B cell (primary cell): ENCODE results near the gene FRYL. TPM values are rescaled to one million over a fixed set of nuclear protein-coding genes. Genes with fewer than 3 reads are reported as not detected.

Source experiments
- ATAC-seq: fragments of 200-7000 bp; cut with Tn5 transposase; one replicate; pipeline ENCODE4 v1.10.0; 2021; ENCODE audit warnings: low read depth, mild to moderate bottlenecking, moderate number of reproducible peaks, moderate library complexity
- CTCF ChIA-PET: fragments of 350-600 bp; sonication (Branson Sonifier 250); formaldehyde crosslinking; loops from one replicate; lab custom pipeline; 2021; ENCODE audit warnings: antibody characterized with exemption, inconsistent platforms; lab: Charles Lee
- POLR2A ChIA-PET: fragments of 350-600 bp; sonication (Branson Sonifier 250); formaldehyde crosslinking; loops from one replicate; lab custom pipeline; 2021; ENCODE audit warnings: antibody characterized with exemption; lab: Charles Lee
- DNase-seq: peaks from one replicate; pipeline ENCODE4 v3.0.0; 2013
- H2AFZ ChIP-seq: 2 replicates; pipeline ENCODE4 v1.6.1; 2012; ENCODE audit warnings: mild to moderate bottlenecking, low read depth, low read length; ENCODE audit not compliant: insufficient read depth, poor library complexity, severe bottlenecking
- H3K27ac ChIP-seq, 2 donors: 1 replicate in 1 of 2; 2 replicates in 1 of 2; pipeline ENCODE4 v1.5.1; 2012 to 2013; ENCODE audit warnings: low read length in 2 of 2, mild to moderate bottlenecking in 2 of 2, moderate library complexity in 1 of 2
- H3K27me3 ChIP-seq, 4 experiments: fragments of 200-600 bp in 1 of 4; sonication (generic) in 1 of 4; replicated peaks in 1 of 4; 1 replicate in 2 of 4; 2 replicates in 2 of 4; pipeline versions ENCODE4 v1.6.1 to v1.7.0; 2013 to 2016; ENCODE audit warnings: low read length in 3 of 4, mild to moderate bottlenecking in 2 of 4, mixed read lengths in 1 of 4, moderate library complexity in 1 of 4; ENCODE audit not compliant: insufficient read depth in 4 of 4, control insufficient read depth in 3 of 4; ENCODE audit errors: control extremely low read depth in 1 of 4
- H3K36me3 ChIP-seq, 2 experiments: replicated peaks in 1 of 2; 1 replicate in 1 of 2; 2 replicates in 1 of 2; pipeline versions ENCODE4 v1.6.1 to v1.7.1; 2013; ENCODE audit warnings: low read length in 1 of 2; ENCODE audit not compliant: insufficient read depth in 2 of 2, control insufficient read depth in 1 of 2; ENCODE audit errors: control extremely low read depth in 1 of 2, extremely low read depth in 1 of 2
- H3K4me1 ChIP-seq, 2 donors: fragments of 200-600 bp in 1 of 2; sonication (generic) in 1 of 2; 1 replicate in 1 of 2; 2 replicates in 1 of 2; pipeline versions ENCODE4 v1.5.1 to v1.6.1; 2013 to 2017; ENCODE audit warnings: low read length in 2 of 2; ENCODE audit not compliant: control insufficient read depth in 2 of 2, insufficient read depth in 2 of 2
- H3K4me2 ChIP-seq: replicated peaks from 2 replicates; pipeline ENCODE3; 2012; ENCODE audit warnings: mild to moderate bottlenecking, low read depth, low read length; ENCODE audit not compliant: poor library complexity, severe bottlenecking
- H3K4me3 ChIP-seq, 5 experiments: fragments of 200-600 bp in 1 of 5; sonication (generic) in 1 of 5; 1 replicate in 3 of 5; 2 replicates in 2 of 5; pipeline versions ENCODE4 v1.5.1 to v1.7.0; 2011 to 2016; ENCODE audit warnings: low read length in 4 of 5, mild to moderate bottlenecking in 4 of 5, low read depth in 2 of 5, control low read depth in 1 of 5, moderate library complexity in 1 of 5; ENCODE audit not compliant: insufficient read depth in 1 of 5; ENCODE audit errors: control extremely low read depth in 1 of 5, extremely low read depth in 1 of 5
- H3K79me2 ChIP-seq: fragments of 200-600 bp; sonication (generic); one replicate; pipeline ENCODE4 v1.6.0; 2016; ENCODE audit warnings: low read length; ENCODE audit not compliant: control insufficient read depth, insufficient read depth
- H3K9ac ChIP-seq: fragments of 200-600 bp; sonication (generic); 2 replicates; pipeline ENCODE4 v1.6.1; 2017; ENCODE audit warnings: mild to moderate bottlenecking, low read length, moderate library complexity
- H3K9me3 ChIP-seq, 3 donors: one replicate each; pipeline versions ENCODE4 v1.6.1 to v1.7.1; 2013; ENCODE audit warnings: low read length in 2 of 3; ENCODE audit not compliant: control insufficient read depth in 2 of 3, insufficient read depth in 1 of 3; ENCODE audit errors: control extremely low read depth in 1 of 3
- H4K20me1 ChIP-seq: 2 replicates; pipeline ENCODE4 v1.6.0; 2012; ENCODE audit warnings: mild to moderate bottlenecking, low read length; ENCODE audit not compliant: insufficient read depth, control insufficient read depth, poor library complexity, severe bottlenecking
- H3K27ac Mint-ChIP-seq: one replicate; pipeline ENCODE4 v1.8.0; 2021; ENCODE audit warnings: mixed read lengths
- H3K27me3 Mint-ChIP-seq: one replicate; pipeline ENCODE4 v1.8.0; 2021; ENCODE audit warnings: mixed read lengths
- H3K4me1 Mint-ChIP-seq: one replicate; pipeline ENCODE4 v1.8.0; 2021; ENCODE audit warnings: mixed read lengths
- H3K4me3 Mint-ChIP-seq: one replicate; pipeline ENCODE4 v1.8.0; 2021; ENCODE audit warnings: mixed read lengths
- H3K9me3 Mint-ChIP-seq: one replicate; pipeline ENCODE4 v1.8.0; 2022; ENCODE audit warnings: mixed read lengths; ENCODE audit not compliant: insufficient read depth
- EZH2 ChIP-seq: IDR thresholded peaks from 2 replicates; pipeline ENCODE4 v1.6.1; 2012; ENCODE audit warnings: borderline replicate concordance, low read depth, mild to moderate bottlenecking, moderate library complexity, low read length; ENCODE audit not compliant: insufficient read depth, poor library complexity, severe bottlenecking
- WGBS: methylation state at CpG from one replicate; pipeline ENCODE4 v1.1.5; 2013; ENCODE audit warnings: missing lambda C conversion rate; ENCODE audit not compliant: insufficient coverage; 5-methylcytosine and 5-hydroxymethylcytosine counted together
- intact Hi-C: fragments of 100-400 bp; cut with micrococcal nuclease; formaldehyde crosslinking; loops from one replicate; pipeline ENCODE4 v1.10.0; 2022
- polyA plus RNA-seq: library from polyadenylated mRNA; depleted of rRNA; stranded (reverse); fragments of >200 nt; gene quantifications from 2 replicates; pipeline ENCODE4 v1.2.3, GENCODE V29; 2012
- total RNA-seq, 2 donors: library from RNA; stranded (reverse); fragments of 120-200 nt in 1 of 2; gene quantifications; 1 replicate in 1 of 2; 2 replicates in 1 of 2; pipeline versions ENCODE4 v1.2.3 to v1.2.4, GENCODE V29; 2013 to 2022
- TF ChIP-seq, protein P1 (sequence below): fragments of 200-600 bp; IDR thresholded peaks from one replicate; pipeline ENCODE4 v1.8.0; 2022; ENCODE audit warnings: antibody characterized with exemption, mild to moderate bottlenecking

Gene FRYL
- total and polyA plus RNA-seq, 2 donors (not counting 1 experiment from before 2014, with no cell fraction given): 15.5 to 138 TPM

DNA sequence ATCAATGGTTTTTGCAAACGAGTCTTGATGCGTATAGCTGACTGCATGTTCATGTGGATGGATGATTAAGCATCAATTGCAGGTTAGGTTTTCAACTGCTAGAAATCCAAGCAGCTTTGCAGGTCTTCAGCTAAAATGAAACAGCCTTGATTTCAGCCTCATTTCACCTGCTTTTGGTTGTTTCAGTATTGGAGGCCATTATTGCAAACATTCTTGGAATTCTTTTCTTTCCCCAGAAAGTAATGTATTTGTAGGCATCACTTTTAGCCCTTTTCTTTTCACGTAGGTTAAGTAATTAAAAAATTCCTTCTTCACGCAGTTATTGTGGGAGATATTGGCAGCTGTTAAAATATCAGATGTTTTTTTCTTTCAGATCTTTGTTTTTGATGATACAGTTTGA is 281.2 kb downstream of the FRYL start:
- ATAC-seq: no peak
- WGBS: no CpG with 5 or more reads among the region's 4 CpGs
- Histone ChIP-seq H3K27ac (no peak overlapping the region), H2AFZ (no peak overlapping the region), H3K79me2 (no peaks in the 10 kb centered on the region), H3K9ac (no peak overlapping the region), H3K9me3 (no peaks in the 10 kb centered on the region), H3K36me3 (peaks cover 9 to 24% of the 10 kb centered on the region in 2 experiments), H3K27me3 (no peaks in the 10 kb centered on the region), H4K20me1 (no peaks in the 10 kb centered on the region), H3K4me2 (no peak overlapping the region), H3K4me1 (no peaks in the 10 kb centered on the region), H3K4me3 (no peak overlapping the region)
- ChIA-PET POLR2A (no interaction called here), CTCF (no interaction called here)
- H3K9me3 Mint-ChIP-seq: no peaks in the 10 kb centered on the region
- H3K4me1 Mint-ChIP-seq: no peaks in the 10 kb centered on the region
- no peak overlapping the region for H3K4me3 Mint-ChIP-seq
- intact Hi-C loops: no loop called here
- TF ChIP-seq, protein P1, sequence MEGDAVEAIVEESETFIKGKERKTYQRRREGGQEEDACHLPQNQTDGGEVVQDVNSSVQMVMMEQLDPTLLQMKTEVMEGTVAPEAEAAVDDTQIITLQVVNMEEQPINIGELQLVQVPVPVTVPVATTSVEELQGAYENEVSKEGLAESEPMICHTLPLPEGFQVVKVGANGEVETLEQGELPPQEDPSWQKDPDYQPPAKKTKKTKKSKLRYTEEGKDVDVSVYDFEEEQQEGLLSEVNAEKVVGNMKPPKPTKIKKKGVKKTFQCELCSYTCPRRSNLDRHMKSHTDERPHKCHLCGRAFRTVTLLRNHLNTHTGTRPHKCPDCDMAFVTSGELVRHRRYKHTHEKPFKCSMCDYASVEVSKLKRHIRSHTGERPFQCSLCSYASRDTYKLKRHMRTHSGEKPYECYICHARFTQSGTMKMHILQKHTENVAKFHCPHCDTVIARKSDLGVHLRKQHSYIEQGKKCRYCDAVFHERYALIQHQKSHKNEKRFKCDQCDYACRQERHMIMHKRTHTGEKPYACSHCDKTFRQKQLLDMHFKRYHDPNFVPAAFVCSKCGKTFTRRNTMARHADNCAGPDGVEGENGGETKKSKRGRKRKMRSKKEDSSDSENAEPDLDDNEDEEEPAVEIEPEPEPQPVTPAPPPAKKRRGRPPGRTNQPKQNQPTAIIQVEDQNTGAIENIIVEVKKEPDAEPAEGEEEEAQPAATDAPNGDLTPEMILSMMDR: no peak
- no peak for TF ChIP-seq EZH2
- DNase-seq: no peak
- H3K27ac Mint-ChIP-seq: no peak overlapping the region
- no peaks in the 10 kb centered on the region for H3K27me3 Mint-ChIP-seq

DNA sequence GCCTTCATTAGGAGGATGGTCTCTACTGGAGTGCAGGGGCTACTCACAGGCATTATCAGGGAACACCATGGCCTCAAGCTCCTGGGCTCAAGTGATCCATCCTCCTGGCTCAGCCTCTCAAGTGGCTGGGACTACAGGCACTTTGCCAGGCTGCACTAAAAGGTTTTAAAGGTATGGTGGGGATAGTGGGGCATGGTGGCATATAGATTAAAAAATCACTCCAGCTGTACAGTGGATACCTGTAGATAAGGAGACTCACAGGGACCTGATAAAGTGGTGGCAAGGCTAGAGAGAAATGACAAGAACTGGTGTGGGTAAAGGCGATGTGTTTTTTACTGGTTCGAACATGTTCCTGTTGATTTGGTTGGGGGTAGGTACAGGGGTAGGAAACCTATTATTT is 284.1 kb downstream of the FRYL start:
- Histone ChIP-seq H3K79me2 (no peaks in the 10 kb centered on the region), H3K9me3 (peaks cover 0 to 4% (median 0%) of the 10 kb centered on the region in 3 donors), H3K27me3 (peaks cover 0 to 8% (median 3%) of the 10 kb centered on the region in 4 experiments), H3K4me2 (no peak overlapping the region), H3K27ac (no peak overlapping the region), H3K4me3 (no peak overlapping the region), H2AFZ (no peak overlapping the region), H3K4me1 (peaks cover 0 to 4% of the 10 kb centered on the region in 2 donors), H4K20me1 (no peaks in the 10 kb centered on the region), H3K9ac (no peak overlapping the region), H3K36me3 (peaks cover 0 to 17% of the 10 kb centered on the region in 2 experiments)
- ATAC-seq: no peak
- no peak for DNase-seq
- ChIA-PET CTCF (no interaction called here), POLR2A (no interaction called here)
- no peak overlapping the region for H3K27ac Mint-ChIP-seq
- WGBS: 100% methylated on average over 2 of the region's 2 CpGs
- peaks cover 7% of the 10 kb centered on the region for H3K27me3 Mint-ChIP-seq
- H3K9me3 Mint-ChIP-seq: no peaks in the 10 kb centered on the region
- TF ChIP-seq, protein P1: no peak
- no peak for TF ChIP-seq EZH2
- no peaks in the 10 kb centered on the region for H3K4me1 Mint-ChIP-seq
- intact Hi-C loops: no loop called here
- H3K4me3 Mint-ChIP-seq: no peak overlapping the region
